GM12864 (cell line): ENCODE measurements around the gene MYO7B.

Experiments used
- DNase-seq: peaks from one replicate; pipeline ENCODE4 v3.0.0-alpha.2; 2011; ENCODE audit warnings: low read depth
- H3K4me3 ChIP-seq: 2 replicates; pipeline ENCODE4 v1.5.1; 2011; ENCODE audit warnings: mild to moderate bottlenecking, low read depth, low read length, control low read depth
- TF ChIP-seq, protein P1 (sequence below): IDR thresholded peaks from 2 replicates; pipeline ENCODE4 v1.5.1; 2011; ENCODE audit warnings: low read depth, mild to moderate bottlenecking, moderate library complexity, low read length, control low read depth, inconsistent platforms; ENCODE audit errors: missing control alignments

The MYO7B gene

DNA sequence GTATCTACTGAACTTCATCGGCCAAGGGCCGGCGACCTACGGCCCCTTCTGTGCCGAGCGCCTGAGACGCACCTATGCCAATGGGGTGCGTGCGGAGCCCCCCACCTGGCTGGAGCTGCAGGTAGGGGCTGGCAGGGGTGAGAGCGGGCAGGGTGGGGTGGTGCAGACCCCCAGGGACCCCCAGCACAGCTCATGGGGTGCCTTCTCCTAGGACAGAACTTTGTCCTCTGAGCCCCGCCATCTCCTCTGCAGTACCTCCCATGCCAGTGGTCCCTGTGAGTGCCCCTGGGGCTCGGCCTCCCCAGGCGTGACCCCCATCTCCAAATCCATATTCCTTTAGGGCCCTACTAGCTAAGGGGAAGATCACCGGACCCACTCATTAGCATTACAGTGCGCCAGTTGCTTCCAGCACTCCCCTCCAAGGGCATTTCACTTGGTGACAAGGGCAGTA is 86.5 kb downstream of the MYO7B start:
- H3K4me3 ChIP-seq: no peak overlapping the region
- no peak for DNase-seq
- TF ChIP-seq, protein P1, sequence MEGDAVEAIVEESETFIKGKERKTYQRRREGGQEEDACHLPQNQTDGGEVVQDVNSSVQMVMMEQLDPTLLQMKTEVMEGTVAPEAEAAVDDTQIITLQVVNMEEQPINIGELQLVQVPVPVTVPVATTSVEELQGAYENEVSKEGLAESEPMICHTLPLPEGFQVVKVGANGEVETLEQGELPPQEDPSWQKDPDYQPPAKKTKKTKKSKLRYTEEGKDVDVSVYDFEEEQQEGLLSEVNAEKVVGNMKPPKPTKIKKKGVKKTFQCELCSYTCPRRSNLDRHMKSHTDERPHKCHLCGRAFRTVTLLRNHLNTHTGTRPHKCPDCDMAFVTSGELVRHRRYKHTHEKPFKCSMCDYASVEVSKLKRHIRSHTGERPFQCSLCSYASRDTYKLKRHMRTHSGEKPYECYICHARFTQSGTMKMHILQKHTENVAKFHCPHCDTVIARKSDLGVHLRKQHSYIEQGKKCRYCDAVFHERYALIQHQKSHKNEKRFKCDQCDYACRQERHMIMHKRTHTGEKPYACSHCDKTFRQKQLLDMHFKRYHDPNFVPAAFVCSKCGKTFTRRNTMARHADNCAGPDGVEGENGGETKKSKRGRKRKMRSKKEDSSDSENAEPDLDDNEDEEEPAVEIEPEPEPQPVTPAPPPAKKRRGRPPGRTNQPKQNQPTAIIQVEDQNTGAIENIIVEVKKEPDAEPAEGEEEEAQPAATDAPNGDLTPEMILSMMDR: no peak

DNA sequence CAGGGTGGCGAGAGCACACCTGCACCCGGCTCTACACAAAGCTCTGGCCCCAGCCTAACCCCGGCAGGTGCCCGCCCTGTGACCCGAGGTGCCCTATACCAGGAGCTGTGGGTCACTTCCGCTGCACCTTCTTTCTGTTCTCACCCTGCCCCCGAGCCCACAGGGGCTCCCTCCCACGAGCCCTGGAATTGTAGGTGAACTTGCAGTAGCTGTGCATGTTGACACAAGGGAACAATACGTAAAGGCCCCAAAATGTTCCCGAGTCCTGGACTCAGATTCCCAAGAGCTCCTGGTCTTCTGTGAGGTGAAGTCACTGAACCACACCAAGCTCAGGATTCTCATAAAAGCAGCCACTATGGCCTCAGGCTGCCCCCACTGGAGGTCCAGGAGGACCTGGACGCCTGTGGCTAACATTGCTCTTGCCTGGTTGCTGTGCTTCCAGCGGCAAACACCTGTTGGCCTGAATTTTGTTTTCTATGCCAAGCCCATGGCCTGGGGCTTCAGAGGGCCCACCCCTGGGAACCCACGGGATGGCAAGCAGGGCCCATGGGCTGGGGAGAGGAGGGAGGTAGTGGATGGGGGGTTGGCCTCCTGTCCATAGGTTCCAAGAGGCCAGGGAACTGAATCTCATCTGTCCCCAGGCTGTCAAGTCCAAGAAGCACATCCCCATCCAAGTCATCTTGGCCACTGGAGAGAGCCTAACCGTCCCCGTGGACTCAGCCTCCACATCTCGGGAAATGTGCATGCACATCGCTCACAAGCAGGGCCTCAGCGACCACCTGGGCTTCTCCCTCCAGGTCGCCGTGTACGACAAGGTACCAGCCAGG is 87.3 kb downstream of the MYO7B start:
- DNase-seq: no peak
- TF ChIP-seq, protein P1: no peak
- H3K4me3 ChIP-seq: no peak overlapping the region

DNA sequence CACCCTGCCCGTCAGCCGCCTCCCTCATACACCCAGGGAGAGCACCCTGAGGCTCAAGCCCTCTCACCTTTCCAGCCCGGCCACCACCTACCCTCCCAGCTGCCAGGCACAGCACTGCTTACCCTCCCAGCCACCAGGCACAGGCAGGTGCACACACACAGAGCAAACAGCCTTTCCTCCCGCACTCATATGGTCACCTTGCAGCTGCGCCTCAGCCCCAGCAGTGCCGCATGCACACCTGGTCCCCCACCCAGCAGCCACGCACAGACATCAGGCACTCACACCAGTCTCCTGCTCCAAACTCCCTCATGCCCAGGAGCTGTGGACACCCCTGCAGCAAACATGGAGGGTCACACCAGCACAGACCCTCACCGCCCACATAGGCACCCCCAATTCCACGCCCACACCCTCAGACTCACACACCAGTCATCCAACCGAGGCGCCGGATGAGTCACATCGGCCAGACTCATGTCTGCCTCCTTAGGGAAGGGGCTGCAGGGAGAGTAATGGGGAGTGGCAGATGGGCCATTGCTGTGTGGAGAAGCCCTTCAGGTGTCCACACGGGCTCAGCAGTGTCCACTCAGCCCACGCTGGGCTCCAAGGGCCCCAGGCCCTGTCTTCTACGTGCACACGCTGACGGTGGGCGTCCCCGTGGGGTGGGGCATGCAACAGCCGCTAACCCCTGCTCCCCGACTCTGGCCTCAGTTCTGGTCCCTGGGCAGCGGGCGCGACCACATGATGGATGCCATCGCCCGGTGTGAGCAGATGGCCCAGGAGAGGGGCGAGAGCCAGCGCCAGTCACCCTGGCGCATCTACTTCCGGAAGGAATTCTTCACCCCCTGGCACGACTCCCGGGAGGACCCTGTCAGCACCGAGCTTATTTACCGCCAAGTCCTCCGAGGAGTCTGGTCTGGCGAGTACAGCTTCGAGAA is 88.2 kb downstream of the MYO7B start:
- TF ChIP-seq, protein P1: no peak
- no peak overlapping the region for H3K4me3 ChIP-seq
- no peak for DNase-seq

DNA sequence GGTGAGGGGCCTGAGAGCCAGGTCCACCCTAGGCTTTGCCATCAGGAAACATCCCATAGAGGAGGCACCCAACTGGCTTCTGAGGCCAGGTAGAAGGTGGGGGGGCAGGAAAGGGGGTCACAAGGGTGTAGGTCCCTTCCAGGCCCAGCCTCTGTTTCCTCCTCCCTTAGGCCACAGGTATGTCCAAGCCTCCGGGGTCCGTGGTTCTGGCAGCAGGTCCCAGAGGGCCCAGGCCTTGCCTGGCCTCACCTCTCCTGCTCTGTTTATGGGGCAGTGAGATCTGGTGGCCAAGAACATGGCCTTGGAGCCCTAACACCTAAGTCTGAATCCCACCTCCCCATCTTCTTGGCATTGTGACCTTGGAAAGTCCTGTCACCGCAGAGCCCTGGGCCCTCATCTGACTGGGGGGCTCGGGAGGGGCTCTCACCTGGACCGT is 88.9 kb downstream of the MYO7B start:
- TF ChIP-seq, protein P1: no peak
- no peak overlapping the region for H3K4me3 ChIP-seq
- DNase-seq: no peak

DNA sequence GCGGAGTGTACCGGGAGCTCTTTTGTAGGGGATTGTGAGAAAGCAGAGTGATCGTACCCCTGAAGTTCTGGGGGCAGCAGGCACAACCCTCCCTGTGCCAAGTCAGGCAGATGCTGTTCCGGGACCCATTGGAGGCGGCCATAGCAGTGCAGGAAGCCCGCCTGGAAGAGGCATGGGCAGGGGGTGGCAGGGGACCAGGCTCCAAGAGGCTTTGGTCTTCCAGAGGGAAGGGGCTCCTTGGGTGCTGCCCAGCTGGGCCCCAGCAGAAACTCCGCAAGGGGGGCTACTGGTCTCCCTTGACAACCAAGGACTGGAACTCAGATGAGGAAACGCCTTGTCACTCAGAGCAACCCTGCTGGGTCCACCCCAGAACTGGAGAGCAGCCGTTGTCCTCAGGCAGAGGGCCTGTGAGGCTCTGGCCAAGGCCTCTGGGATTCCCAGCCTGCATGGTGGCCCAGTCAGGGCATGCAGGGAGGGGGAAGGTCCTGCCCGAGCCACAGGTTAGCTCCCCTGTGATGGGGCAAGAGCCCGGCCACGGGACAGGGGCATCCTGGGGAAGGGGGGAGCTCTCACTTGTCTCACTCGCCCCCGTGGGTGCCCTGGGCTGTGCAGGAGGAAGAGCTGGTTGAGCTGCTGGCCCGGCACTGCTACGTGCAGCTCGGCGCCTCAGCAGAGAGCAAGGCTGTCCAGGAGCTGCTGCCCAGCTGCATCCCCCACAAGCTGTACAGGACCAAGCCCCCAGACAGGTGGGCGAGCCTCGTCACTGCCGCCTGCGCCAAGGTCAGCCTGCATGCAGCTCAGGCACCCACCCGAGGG is 89.5 kb downstream of the MYO7B start:
- no peak for DNase-seq
- H3K4me3 ChIP-seq: no peak overlapping the region
- TF ChIP-seq, protein P1: no peak

DNA sequence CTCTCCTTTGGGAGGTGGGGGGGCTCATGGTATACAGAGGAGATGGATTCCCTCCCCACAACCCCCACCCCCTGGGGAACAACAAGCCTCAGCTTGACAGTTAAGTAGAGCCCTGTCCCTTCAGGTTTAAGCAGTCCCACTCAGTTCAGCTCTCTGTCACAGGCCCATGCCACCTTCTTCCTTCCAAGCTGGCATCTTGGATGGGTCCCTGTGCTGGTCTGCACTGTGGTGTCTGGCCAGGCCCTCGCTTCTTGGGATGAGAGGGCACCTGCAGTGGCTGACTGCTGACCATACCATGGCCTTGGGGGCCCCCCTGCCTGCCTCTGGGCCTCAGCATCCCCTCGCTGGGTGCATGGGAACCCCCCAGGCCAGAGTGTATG is 90.1 kb downstream of the MYO7B start:
- TF ChIP-seq, protein P1: no peak
- DNase-seq: no peak
- H3K4me3 ChIP-seq: no peak overlapping the region
